22Rv1 (cell line): Measurements from ENCODE around the gene R3HDM2.

Experiments used
- H3K27ac ChIP-seq: fragments of 450-650 bp; 2 replicates; pipeline ENCODE4 v1.5.1; 2017
- ZFX ChIP-seq: fragments of 450-650 bp; IDR thresholded peaks from 2 replicates; pipeline ENCODE4 v1.6.1; 2017; ENCODE audit warnings: antibody characterized with exemption, borderline replicate concordance
- TF ChIP-seq, protein P1 (sequence below): fragments of 450-650 bp; IDR thresholded peaks from 2 replicates; pipeline ENCODE4 v1.5.1; 2017; ENCODE audit warnings: mild to moderate bottlenecking

R3HDM2 gene

DNA sequence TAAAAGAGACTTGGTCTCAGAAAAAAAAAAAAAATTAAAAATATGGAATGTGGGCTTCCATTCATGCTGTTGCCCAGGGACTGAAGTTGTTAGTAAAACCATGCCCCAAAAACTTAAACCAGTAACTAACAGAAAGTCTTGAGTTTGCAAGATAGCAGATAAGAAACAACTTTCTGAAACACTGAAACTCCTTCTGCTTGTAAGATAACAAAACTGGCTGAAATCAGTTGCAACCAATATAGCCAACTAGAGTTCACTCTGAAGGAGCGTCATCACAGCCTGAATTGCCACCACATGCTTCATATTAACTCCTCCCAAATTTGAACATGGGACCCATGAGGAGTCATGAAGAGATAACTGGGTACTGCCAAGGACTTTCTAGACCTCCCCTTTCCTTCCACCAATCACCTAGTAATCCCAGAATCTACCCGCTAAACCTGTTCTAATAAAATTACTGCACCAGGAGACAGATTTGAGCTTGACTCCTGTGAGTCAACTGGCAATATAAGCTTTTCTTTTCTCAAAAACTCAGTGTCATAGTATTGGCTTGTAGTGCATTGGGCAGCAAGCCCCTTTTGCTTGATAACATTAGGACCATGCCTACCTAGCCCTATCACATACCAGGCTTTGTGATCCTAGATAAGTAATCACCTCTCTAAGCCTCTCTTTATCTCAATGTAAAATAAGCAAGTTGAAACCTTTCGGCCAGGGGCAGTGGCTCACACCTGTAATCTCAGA, 53.6 kb downstream of the R3HDM2 start:
- TF ChIP-seq ZFX = no peak
- TF ChIP-seq, protein P1, sequence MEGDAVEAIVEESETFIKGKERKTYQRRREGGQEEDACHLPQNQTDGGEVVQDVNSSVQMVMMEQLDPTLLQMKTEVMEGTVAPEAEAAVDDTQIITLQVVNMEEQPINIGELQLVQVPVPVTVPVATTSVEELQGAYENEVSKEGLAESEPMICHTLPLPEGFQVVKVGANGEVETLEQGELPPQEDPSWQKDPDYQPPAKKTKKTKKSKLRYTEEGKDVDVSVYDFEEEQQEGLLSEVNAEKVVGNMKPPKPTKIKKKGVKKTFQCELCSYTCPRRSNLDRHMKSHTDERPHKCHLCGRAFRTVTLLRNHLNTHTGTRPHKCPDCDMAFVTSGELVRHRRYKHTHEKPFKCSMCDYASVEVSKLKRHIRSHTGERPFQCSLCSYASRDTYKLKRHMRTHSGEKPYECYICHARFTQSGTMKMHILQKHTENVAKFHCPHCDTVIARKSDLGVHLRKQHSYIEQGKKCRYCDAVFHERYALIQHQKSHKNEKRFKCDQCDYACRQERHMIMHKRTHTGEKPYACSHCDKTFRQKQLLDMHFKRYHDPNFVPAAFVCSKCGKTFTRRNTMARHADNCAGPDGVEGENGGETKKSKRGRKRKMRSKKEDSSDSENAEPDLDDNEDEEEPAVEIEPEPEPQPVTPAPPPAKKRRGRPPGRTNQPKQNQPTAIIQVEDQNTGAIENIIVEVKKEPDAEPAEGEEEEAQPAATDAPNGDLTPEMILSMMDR = no peak
- H3K27ac ChIP-seq = no peak overlapping the region; the same call in 1 of the 2 replicates

DNA sequence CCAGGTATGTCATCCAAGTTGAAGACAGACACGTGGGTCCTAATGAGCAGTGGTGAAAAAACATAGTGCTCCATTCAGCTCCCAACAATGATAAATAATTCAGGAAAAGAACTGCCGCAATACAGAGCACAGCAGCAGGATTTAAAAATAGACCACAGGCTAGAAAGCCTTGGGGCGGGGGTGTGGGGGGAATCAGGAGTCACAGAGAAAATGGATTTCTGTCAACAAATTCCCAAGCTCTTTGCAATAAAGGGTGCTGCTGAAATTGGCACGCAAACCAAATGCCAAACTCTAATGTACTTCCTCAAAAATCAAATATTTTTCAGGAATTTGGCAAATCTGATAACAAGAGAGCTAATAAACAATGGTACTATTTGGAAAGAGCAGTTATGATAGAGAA, 58.6 kb downstream of the R3HDM2 start:
- no peak overlapping the region for H3K27ac ChIP-seq

DNA sequence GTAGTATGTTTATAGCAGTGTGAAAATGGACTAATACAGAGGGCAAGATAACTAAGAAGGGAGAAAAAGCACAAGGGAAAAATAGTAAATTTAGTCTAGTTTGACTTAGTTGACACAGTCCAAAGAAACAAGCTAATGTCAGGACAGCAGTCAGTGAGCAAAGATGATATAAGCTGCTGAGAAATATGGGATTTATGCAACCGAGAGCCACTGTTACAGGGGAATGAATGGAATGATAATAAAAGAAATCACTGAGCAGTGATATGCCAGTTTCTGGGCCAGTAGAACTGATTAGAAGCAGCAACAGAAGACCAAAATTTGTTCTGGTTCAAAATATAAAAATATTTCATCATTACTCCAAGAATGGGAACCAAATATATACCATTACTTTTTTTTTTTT, 60.1 kb downstream of the R3HDM2 start:
- no peak overlapping the region for H3K27ac ChIP-seq

More for the DNA sequence above, 58.6 kb downstream of the R3HDM2 start:
- TF ChIP-seq ZFX = no peak
- TF ChIP-seq, protein P1 = no peak

DNA sequence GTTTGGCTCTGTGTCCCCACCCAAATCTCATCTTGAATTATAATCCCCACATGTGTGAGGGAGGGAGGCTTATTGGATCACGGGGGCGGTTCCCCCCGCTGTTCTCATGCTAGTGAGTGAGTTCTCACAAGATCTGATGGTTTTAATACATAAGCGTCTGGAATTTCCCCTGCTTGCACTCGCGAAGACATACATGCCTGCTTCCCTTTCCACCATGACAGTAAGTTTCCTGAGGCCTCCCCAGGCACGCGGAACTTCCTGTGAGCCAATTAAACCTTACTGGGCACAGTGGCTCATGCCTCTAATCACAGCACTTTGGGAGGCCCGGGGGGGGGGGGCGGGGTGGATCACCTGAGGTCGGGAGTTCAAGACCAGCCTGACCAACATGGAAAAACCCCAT, 60.8 kb downstream of the R3HDM2 start:
- TF ChIP-seq, protein P1 = no peak
- no peak for TF ChIP-seq ZFX
- no peak overlapping the region for H3K27ac ChIP-seq

More for the DNA sequence above, 60.1 kb downstream of the R3HDM2 start:
- TF ChIP-seq ZFX = no peak
- TF ChIP-seq, protein P1 = no peak

DNA sequence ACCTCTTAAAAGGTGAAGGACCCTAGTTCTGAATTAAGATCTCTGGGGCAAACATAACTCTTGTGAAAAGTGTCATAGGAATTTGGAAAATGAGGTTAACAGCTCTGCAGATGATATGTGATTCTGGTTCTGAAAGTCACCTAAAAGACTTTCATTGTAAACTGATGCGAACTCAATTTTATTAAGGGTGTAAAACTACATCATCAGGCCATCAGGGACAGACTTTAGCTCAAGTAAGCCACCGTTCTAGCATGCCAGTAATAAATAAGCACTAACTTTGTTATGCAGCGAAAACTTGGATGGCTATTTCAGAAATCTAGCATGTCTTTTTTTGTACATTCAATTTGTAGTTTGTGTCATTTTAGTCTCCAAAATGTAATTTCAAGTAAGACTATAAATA, 61.6 kb downstream of the R3HDM2 start:
- H3K27ac ChIP-seq = no peak overlapping the region
- no peak for TF ChIP-seq ZFX
- TF ChIP-seq, protein P1 = no peak

DNA sequence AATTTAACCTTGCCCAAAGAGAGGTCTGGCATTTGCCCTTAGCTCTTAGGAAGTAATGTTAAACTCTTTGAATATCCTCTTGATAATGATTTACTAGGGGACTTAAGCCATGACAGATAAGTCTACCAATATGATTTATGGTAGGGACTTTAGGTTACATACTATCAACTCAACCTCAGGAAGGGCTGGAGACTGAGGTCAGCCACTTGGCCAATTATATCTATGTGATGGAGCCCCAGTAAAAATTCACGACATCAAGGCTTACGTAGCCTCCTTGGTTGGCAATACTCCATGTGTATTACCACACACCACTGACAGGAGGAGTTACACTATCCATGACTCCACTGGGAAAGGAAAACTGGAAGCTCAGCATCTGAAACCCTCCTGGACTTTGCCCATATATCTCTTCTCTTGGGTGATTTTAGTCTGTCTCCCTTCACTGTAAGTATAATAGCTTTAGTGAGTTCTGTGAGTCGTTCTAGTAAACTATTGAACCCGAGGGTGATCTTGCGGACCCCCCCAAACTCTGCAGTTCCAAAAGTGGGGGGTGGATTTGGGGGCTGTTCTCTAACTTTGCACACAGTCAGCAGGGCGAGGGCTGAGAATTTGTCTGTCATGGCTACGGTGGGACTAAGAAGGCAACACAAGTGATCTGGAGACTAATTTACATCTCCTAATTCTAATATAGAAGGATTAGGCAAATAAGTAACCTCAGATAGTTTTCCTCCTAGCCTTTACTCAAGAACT, 62.3 kb downstream of the R3HDM2 start:
- H3K27ac ChIP-seq = no peak overlapping the region
- no peak for TF ChIP-seq ZFX
- TF ChIP-seq, protein P1 = no peak

DNA sequence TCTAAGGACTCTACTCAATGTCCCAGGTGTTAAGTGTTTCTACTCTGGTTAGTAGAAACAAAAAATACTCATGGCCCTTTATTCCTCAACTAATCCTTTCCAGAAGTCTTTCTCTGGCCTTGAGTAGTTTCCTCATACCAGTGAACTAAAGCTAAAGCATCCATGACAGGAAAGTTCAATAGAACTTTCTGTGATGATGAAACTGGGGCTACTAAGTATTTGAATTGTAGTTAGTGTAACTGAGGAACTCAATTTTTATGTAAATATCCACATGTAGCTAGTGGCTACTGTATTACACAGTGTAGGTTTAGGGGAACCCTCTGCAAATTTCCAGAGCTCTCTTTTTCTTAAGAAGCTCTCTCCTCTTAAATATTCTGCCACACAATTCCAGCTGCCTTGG, 63.7 kb downstream of the R3HDM2 start:
- TF ChIP-seq, protein P1 = no peak
- no peak for TF ChIP-seq ZFX
- no peak overlapping the region for H3K27ac ChIP-seq
